Gastrocnemius medialis (tissue), 4 donors: ENCODE measurements around the gene AHCYL1. TPM values are rescaled to one million over a fixed set of nuclear protein-coding genes. Genes with fewer than 3 reads are reported as not detected.
A peak's percentile ranks its signal among the peaks of the same experiment; 100 is the strongest.

Experiments
- ATAC-seq, 2 donors: fragments of 150-250 bp; one replicate each; pipeline ENCODE4 v1.9.1; 2016
- DNase-seq, 2 donors: peaks; one replicate each; pipeline ENCODE4 v3.0.0-alpha.2; 2019
- H3K27ac ChIP-seq, 4 donors: fragments of 200-600 bp; sonication (generic); 1 replicate in 1 of 4; 2 replicates in 3 of 4; pipeline ENCODE4 v1.5.1; 2016 to 2018; ENCODE audit warnings: mild to moderate bottlenecking in 2 of 4, moderate library complexity in 1 of 4
- H3K27me3 ChIP-seq, 3 donors: fragments of 200-600 bp; sonication (generic) in 2 of 3; 1 replicate in 1 of 3; 2 replicates in 2 of 3; pipeline versions ENCODE4 v1.5.1 to v1.6.0; 2016 to 2019; ENCODE audit warnings: mild to moderate bottlenecking in 1 of 3, moderate library complexity in 1 of 3
- H3K36me3 ChIP-seq, 2 donors: fragments of 200-600 bp; sonication (generic) in 1 of 2; one replicate each; pipeline ENCODE4 v1.5.1; 2017 to 2018
- H3K4me1 ChIP-seq, 2 donors: fragments of 200-600 bp; sonication (generic) in 1 of 2; one replicate each; pipeline ENCODE4 v1.5.1; 2016 to 2017; ENCODE audit warnings: mild to moderate bottlenecking in 2 of 2
- H3K4me3 ChIP-seq, 4 donors: fragments of 200-600 bp; sonication (generic) in 3 of 4; 1 replicate in 1 of 4; 2 replicates in 3 of 4; pipeline ENCODE4 v1.5.1; 2016 to 2019; ENCODE audit warnings: mild to moderate bottlenecking in 2 of 4
- H3K9me3 ChIP-seq, 3 donors: fragments of 200-600 bp; sonication (generic) in 2 of 3; 1 replicate in 1 of 3; 2 replicates in 2 of 3; pipeline ENCODE4 v1.5.1; 2016 to 2019
- POLR2A ChIP-seq, 2 donors: fragments of 450-650 bp; IDR thresholded peaks; one replicate each; pipeline ENCODE4 v1.6.1; 2017; ENCODE audit warnings: antibody characterized with exemption in 2 of 2, mild to moderate bottlenecking in 2 of 2, moderate library complexity in 2 of 2
- in situ Hi-C, 4 donors: fragments of 200-750 bp; cut with MboI; loops; one replicate each; pipeline versions ENCODE4 v1.15.0 to v1.8.0; 2017; ENCODE audit warnings: low sequenced_read_pairs in 4 of 4
- intact Hi-C: fragments of 100-400 bp; cut with DNase I; formaldehyde crosslinking; loops from one replicate; pipeline ENCODE4 v1.15.1; 2023; ENCODE audit warnings: low total_unique reads
- total RNA-seq, 4 donors: library from RNA; depleted of rRNA; stranded (reverse); fragments of >200 nt; gene quantifications; one replicate each; pipeline versions ENCODE4 v1.1.0 to v1.2.3, GENCODE V29; 2016
- TF ChIP-seq, protein P1 (sequence below), 5 experiments: fragments of 450-650 bp in 3 of 5; fragments of 200-600 bp in 2 of 5; sonication (generic) in 2 of 5; IDR thresholded peaks in 4 of 5; conservative IDR thresholded peaks in 1 of 5; 1 replicate in 4 of 5; 2 replicates in 1 of 5; pipeline ENCODE4 v1.5.1; 2016 to 2019; ENCODE audit warnings: antibody characterized with exemption in 5 of 5, mild to moderate bottlenecking in 3 of 5, moderate library complexity in 3 of 5

The AHCYL1 gene
- total RNA-seq, 4 donors from 2014 or later, result 42.3 to 109 (median 69.6) TPM

DNA sequence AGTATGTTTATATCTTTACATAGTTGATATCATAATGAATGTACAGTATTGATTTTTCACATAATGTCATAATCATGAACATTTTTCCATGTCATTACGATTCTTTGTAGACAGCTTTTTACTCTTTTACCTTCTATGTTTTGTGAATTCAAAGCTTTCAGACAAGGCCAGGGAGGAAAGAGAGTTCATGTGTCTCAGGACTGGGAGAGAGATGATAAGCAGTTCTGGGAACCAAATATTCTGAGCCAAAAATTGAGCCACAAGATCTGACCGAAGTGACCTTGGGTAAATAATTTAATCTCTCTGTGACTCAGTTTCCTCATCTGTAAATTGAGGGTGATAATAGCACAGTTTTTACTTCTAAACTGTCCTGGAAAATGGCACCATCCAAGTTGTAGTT lies 42.1 kb upstream of the AHCYL1 start:
- Histone ChIP-seq H3K27me3 (no peaks in the 10 kb centered on the region), H3K4me3 (no peak overlapping the region), H3K9me3 (no peaks in the 10 kb centered on the region), H3K4me1 (no peaks in the 10 kb centered on the region), H3K36me3 (no peaks in the 10 kb centered on the region), H3K27ac (no peak overlapping the region)
- in situ Hi-C loops, result no loop called here
- DNase-seq (no peak), ATAC-seq (no peak)
- intact Hi-C loops, result no loop called here
- no peak for TF ChIP-seq POLR2A (IDR thresholded peaks at IDR 0.05)
- TF ChIP-seq, protein P1, sequence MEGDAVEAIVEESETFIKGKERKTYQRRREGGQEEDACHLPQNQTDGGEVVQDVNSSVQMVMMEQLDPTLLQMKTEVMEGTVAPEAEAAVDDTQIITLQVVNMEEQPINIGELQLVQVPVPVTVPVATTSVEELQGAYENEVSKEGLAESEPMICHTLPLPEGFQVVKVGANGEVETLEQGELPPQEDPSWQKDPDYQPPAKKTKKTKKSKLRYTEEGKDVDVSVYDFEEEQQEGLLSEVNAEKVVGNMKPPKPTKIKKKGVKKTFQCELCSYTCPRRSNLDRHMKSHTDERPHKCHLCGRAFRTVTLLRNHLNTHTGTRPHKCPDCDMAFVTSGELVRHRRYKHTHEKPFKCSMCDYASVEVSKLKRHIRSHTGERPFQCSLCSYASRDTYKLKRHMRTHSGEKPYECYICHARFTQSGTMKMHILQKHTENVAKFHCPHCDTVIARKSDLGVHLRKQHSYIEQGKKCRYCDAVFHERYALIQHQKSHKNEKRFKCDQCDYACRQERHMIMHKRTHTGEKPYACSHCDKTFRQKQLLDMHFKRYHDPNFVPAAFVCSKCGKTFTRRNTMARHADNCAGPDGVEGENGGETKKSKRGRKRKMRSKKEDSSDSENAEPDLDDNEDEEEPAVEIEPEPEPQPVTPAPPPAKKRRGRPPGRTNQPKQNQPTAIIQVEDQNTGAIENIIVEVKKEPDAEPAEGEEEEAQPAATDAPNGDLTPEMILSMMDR (IDR thresholded peaks at IDR 0.05 in 4 of 5, conservative IDR thresholded peaks at IDR 0.05 in 1 of 5), result no peak

DNA sequence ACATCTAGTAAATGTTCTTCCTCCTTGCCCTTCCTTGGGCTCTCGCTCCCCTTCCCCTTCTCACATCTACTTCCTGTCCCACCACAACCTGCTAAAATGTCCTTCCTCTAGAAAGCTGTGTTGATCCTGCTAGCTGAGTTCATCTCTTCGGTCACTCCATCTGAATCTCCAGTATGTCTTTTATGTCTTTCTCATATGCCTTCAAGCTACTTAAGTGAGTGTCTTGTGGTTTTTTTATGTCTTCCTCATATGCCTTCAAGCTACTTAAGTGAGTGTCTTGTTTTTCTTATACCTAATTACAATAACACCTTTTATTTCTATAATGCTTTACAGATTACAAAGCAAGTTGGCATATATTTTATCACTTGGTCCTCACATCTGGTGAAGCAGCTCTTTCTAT lies 40.0 kb upstream of the AHCYL1 start:
- intact Hi-C loops, result no loop called here
- no peak for ATAC-seq
- in situ Hi-C loops, result no loop called here

DNA sequence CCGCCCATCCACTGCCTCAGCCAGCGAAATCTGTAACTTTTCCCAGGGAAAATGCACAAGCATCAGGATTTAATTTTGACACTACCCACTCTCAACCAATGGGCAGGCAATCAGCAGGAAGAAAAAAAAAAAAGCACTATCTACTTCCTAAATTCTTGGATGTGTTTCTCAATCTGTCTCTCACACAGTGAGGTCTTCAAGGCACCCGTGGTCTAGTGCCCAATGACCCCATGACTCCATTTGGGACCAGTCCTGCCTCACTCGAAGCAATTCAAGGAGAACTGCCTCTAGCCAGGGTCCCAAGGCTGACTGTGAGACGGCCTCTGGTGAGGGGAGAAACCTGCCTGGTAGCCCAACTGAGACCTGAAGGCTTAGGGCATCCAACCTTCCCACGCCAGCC lies 38.1 kb upstream of the AHCYL1 start:
- ATAC-seq (no peak), DNase-seq (no peak)
- no peak overlapping the region for H3K4me3 ChIP-seq
- H3K27me3 ChIP-seq, result no peaks in the 10 kb centered on the region
- no peak overlapping the region for H3K27ac ChIP-seq
- H3K36me3 ChIP-seq, result no peaks in the 10 kb centered on the region
- no peak for TF ChIP-seq POLR2A (IDR thresholded peaks at IDR 0.05)
- TF ChIP-seq, protein P1 (IDR thresholded peaks at IDR 0.05 in 4 of 5, conservative IDR thresholded peaks at IDR 0.05 in 1 of 5), result no peak
- no peaks in the 10 kb centered on the region for H3K9me3 ChIP-seq
- no peaks in the 10 kb centered on the region for H3K4me1 ChIP-seq
- intact Hi-C loops (no loop called here), in situ Hi-C loops (no loop called here)

More for the DNA sequence above, 40.0 kb upstream of the AHCYL1 start:
- Histone ChIP-seq H3K9me3 (no peaks in the 10 kb centered on the region), H3K4me3 (no peak overlapping the region), H3K36me3 (no peaks in the 10 kb centered on the region), H3K27ac (no peak overlapping the region), H3K27me3 (no peaks in the 10 kb centered on the region), H3K4me1 (no peaks in the 10 kb centered on the region)
- DNase-seq, result no peak
- TF ChIP-seq, protein P1 (IDR thresholded peaks at IDR 0.05 in 4 of 5, conservative IDR thresholded peaks at IDR 0.05 in 1 of 5), result no peak
- no peak for TF ChIP-seq POLR2A (IDR thresholded peaks at IDR 0.05)

DNA sequence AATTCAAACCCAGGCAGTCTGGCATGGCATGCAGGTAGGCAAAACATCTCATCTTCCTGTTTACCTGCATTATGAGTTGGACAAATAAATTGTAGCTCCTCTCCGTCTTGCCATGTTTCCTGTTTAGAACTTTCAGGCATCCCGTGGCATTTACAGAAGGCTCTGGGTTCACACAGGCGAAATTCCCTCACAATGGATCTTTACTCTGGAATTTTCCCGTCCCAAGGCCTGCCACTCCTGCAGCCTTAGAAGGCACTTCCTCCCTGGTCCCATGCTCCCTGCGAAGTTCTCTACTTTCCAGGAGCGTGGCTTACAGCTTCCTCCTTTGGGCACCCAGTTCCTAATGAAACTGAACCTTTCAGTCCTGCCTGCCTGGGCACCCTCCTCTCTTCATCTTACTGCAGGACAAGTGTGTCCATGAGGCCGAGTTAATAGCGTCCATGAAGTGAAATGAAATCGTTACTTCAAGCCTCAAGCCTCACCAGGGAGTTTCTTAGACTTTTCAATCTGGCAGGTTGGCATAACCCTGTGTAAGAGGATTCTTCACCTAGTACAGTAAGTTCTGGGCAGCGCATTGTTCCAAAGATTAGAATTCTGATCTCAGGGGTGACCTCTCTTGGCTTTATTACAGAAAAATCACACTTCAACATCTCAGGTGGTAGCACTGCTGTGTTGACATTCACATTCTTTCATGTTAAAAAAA lies 36.8 kb upstream of the AHCYL1 start:
- H3K9me3 ChIP-seq, result no peaks in the 10 kb centered on the region
- H3K4me3 ChIP-seq, result no peak overlapping the region
- no peaks in the 10 kb centered on the region for H3K4me1 ChIP-seq
- no peaks in the 10 kb centered on the region for H3K27me3 ChIP-seq
- no peak for TF ChIP-seq POLR2A (IDR thresholded peaks at IDR 0.05)
- TF ChIP-seq, protein P1 (IDR thresholded peaks at IDR 0.05 in 4 of 5, conservative IDR thresholded peaks at IDR 0.05 in 1 of 5), result no peak
- in situ Hi-C loops, result no loop called here
- DNase-seq (no peak), ATAC-seq (no peak)
- intact Hi-C loops, result no loop called here
- peak overlapping the region in 1 of 4 donors; percentile 10 for H3K27ac ChIP-seq
- no peaks in the 10 kb centered on the region for H3K36me3 ChIP-seq

DNA sequence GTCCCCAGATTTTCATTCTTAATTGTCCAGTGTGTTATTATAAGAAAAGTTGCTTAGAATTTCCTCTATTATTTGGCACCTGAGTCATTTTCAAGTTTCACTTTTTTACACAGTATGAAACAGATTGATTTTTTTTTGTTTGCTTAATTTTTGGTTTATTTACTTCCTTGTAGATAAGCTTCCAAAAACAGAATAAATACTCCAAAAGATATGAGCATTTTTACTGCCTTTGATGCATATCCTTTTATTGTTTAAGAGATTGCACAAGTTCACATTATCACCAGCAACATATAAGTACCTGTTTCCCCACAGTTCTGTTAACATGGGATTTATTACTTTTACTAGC lies 36.3 kb upstream of the AHCYL1 start:
- TF ChIP-seq, protein P1 (IDR thresholded peaks at IDR 0.05 in 4 of 5, conservative IDR thresholded peaks at IDR 0.05 in 1 of 5), result no peak
- no peak for TF ChIP-seq POLR2A (IDR thresholded peaks at IDR 0.05)
- no peaks in the 10 kb centered on the region for H3K9me3 ChIP-seq
- no peak overlapping the region for H3K4me3 ChIP-seq
- in situ Hi-C loops, result no loop called here
- no peak overlapping the region for H3K27ac ChIP-seq
- no peak for DNase-seq
- H3K4me1 ChIP-seq, result no peaks in the 10 kb centered on the region
- ATAC-seq, result no peak
- H3K27me3 ChIP-seq, result no peaks in the 10 kb centered on the region
- no peaks in the 10 kb centered on the region for H3K36me3 ChIP-seq
- intact Hi-C loops, result no loop called here
